ENCODE data around the gene RNF141.

The RNF141 gene

GRCh38 chr11:10524471-10524870 is 16.5 kb downstream of the RNF141 start:
- no peak for DNase-seq (ENCODE audit: low read depth in 2 of 2, low spot score in 1 of 2)

- DNase-seq (ENCODE audit: low read depth in 2 of 2, low spot score in 1 of 2), result no peak
Measured at GRCh38 chr11:10522921-10523320, 18.1 kb downstream of the RNF141 start.

- DNase-seq (ENCODE audit: low read depth in 2 of 2, low spot score in 1 of 2), result no peak
Measured at GRCh38 chr11:10522276-10522675, 18.7 kb downstream of the RNF141 start.

DNA sequence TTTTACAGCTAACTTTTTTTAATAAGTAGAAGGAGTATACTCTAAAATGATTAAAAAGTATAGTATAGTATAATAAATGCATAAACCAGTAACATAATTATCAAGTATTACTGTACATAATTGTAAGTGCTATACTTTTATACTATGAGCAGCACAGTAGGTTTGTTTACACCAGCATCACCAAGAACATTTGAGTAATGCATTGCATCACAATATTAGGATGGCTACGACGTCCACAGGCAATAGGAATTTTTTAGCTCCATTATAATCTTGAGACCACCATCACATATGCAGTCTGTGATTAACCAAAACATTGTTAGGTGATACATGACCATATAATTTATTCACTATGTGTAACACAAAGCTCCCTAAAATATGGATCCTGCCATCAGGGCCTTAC is 20.4 kb downstream of the RNF141 start:
- DNase-seq (ENCODE audit: low read depth in 2 of 2, low spot score in 1 of 2), result no peak

DNA sequence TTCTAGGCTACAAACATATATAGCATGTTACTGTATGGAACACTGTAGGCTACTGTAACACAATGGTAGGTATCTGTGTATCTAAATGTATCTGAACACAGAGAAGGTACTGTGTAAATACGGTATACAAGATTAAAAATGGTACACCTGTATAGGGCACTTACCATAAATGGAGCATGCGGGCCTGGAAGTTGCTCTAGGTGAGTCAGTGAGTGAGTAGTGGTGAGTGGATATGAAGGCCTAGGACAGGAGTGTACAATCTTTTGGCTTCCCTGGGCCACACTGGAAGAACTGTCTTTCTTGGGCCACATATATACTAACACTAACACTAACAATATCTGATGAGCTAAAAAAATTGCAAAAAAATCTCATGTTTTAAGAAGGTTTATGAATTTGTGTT is 21.4 kb downstream of the RNF141 start:
- no peak for DNase-seq (ENCODE audit: low read depth in 2 of 2, low spot score in 1 of 2)

DNA sequence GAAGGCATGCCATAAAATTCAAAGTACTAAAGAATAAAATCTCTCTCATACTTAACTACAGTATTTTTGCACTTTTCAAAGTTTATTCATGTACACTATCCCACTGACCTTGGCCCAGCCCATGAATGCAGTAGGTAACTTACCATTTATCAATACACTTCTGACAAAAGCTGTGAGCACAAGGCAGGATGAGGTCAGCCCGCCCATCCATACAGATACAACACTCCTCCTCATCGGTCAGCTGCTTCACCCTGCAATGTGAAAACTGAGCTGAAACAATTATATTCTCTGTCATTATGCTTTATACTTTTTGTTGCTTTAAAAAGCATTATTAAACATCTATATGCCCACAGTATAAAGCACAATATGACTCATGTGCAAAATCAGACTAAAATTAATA is 22.1 kb downstream of the RNF141 start:
- no peak for DNase-seq (ENCODE audit: low read depth in 2 of 2, low spot score in 1 of 2)

GRCh38 chr11:10518123-10518522 is 22.9 kb downstream of the RNF141 start:
- no peak for DNase-seq (ENCODE audit: low read depth in 2 of 2, low spot score in 1 of 2)

DNA sequence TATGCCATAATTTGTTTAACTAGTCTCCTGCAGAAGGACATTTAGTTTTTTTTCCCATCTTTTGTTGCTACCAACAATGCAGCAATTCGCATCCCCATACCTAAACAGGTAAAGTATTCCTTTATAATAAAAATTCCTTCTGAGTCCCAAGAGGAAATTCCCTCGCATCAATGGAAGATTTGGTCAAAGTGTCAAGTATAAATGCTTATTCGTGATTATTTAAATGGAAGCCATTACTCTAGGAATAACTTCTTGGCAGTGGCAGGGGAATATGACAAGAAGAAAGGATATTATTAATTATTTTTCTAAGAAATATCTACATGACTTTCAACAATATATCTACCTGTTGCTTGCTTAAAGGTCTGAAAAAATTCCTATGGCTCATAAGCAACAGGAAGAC is 25.6 kb downstream of the RNF141 start:
- no peak for DNase-seq (ENCODE audit: low read depth in 2 of 2, low spot score in 1 of 2)

DNA sequence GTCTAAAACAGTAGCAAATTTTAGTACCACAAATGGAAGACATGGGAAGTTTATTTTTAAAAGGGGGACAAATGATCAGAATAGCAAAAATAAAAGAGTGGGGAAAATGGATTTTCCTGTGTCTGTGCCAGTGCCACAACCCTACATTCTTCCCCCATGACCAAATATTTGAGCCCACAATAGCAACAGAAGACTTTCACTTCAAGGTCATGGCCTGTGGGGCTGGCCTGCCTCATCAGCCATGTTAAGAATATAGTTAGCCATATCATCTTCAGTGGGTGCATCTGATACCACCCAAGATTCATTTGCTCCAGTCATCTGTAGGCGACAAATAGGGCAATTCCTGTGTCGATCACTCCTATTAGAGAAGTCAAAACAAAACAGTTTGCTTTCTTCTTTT is 26.3 kb downstream of the RNF141 start:
- DNase-seq (ENCODE audit: low read depth in 2 of 2, low spot score in 1 of 2), result no peak

GRCh38 chr11:10514202-10514601 is 26.8 kb downstream of the RNF141 start:
- DNase-seq (ENCODE audit: low read depth in 2 of 2, low spot score in 1 of 2), result no peak

DNA sequence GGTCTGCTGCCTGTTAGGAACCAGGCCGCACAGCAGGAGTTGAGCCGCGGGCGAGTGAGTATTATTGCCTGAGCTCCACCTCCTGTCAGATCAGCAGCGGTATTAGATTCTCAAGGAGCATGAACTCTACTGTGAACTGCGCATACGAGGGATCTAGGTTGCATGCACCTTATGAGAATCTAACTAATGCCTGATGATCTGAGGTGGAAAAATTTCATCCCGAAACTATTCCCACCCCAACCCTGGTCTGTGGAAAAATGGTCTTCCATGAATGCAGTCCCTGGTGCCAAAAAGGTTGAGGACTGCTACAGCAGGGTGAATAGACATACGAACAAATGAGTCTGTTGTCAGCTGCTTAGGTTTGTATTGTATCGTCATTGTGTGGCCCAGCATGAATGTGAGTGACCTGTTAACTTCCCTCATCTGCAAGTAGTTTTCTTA is 29.8 kb downstream of the RNF141 start:
- DNase-seq (ENCODE audit: low read depth in 2 of 2, low spot score in 1 of 2), result no peak

- no peak for DNase-seq (ENCODE audit: low read depth in 2 of 2, low spot score in 1 of 2)
Measured at GRCh38 chr11:10506008-10506370, 35.0 kb downstream of the RNF141 start.

DNA sequence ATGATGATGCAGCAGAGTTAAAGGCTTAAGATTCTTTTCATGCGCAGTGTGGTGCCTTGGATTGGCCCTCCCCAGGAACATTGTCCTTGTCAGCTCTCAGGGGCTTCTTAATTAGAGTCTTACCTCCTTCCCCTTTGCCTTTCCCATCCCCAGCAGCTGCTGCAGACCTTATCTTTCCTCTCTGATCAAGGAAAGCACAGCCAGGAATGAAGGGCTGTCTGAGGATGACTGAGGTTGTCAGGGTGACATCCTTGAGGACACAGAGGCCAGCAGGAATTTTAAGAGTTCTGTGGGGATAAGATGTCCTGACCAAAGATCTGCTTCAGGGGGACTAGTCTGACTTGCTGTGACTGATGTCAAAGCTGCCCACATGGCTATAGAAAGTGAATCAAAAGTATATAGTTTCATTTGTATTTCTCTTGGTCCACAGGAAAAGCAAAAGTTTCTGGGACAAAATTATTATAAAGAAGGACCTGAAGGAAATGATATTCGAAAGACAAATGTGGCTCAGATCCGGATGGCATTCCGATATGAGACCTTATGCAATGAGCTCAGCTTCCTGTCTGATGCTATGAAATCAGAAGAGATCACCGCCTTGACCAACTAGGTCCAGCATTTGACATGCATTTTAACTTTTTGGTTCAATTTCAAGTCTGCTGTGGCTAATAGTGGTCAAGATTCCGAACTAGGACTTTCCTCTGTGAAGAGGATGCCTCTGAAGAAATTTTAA is 35.5 kb downstream of the RNF141 start:
- DNase-seq (ENCODE audit: low read depth in 2 of 2, low spot score in 1 of 2), result no peak

DNA sequence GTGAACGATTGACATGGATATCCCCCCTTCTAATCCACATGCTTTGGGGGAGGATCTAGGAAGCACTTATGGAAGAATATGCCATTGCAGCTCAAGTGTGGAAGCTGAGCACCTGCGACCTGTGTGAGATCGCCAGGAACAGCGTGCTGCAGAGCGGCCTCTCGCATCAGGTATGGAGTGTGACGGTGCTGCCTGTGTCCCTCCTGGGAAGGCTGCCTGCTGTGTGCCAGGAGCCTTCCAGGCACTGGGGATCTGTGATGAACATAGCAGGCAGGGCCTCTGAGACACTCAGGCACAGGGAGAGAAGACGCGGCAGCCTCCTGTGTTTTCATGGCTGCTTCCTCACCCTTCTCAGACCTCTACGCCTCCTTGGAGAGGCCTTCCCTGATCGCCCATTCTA is 36.5 kb downstream of the RNF141 start:
- no peak for DNase-seq (ENCODE audit: low read depth in 2 of 2, low spot score in 1 of 2)

DNA sequence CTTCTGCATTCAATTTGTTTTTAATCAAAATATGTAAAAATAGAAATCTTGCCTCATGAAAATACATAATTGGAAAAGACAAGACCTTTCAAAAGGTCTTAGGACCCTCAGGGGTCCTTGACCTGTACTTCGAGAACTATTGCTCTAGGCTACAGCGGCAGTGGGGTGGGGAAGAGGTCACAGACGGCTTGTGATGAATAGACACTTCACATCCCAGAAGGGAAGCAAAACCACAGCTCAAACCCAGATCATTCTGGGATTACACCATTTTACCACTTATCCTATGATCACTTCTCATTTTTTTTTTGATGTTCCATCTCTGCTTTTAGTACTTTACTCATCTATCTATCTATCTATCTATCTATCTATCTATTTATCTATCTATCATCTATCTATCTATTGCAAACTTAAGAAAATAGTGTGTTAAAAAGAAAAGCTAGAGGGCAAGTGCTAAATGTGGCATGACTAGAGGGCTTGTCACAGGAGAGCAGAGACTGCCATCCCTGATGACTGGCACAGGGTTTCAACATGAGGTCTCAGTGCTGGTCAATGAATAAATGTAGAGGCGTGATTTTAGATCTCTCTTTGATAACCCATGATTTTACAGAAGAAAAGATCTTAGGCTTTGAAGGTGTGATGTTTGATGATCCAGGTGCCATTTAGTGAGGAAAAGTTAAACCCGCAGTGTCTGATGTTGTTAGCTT is 37.1 kb downstream of the RNF141 start:
- no peak for DNase-seq (ENCODE audit: low read depth in 2 of 2, low spot score in 1 of 2)

- DNase-seq (ENCODE audit: low read depth in 2 of 2, low spot score in 1 of 2), result no peak
Measured at GRCh38 chr11:10503221-10503620, 37.8 kb downstream of the RNF141 start.

GRCh38 chr11:10502770-10503169 is 38.2 kb downstream of the RNF141 start:
- no peak for DNase-seq (ENCODE audit: low read depth in 2 of 2, low spot score in 1 of 2)

DNA sequence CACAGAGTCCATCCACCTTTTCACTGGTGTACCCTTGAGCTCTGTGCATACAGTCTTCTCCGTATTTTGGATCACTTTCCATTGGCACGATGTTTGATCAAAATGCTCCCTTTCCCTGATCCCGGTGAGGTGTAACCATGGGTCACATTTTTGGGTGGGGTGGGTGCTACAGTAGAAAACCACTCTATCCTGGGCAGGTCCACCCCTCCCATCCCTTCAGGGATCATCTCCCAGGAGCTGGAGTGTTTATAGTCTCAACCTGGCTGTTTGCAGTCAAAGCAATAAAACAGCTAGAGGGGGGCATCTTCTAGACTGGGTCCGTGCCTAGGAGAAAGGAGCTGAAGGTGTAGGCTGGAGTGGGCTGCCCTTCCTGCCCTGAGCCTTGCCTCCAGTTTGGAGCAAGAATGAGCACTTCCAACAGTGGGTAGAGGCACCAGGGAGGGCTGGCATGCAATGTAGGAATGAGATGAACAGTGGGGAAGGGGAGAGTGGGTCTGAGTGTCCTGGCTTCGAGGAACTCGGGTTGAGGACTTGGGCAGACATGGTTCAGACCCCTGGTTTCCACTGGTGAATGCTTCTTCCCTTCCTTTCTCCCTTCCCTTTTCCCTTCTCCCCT is 38.8 kb downstream of the RNF141 start:
- DNase-seq (ENCODE audit: low read depth in 2 of 2, low spot score in 1 of 2), result no peak

- no peak for DNase-seq (ENCODE audit: low read depth in 2 of 2, low spot score in 1 of 2)
Measured at GRCh38 chr11:10500757-10501684, 40.0 kb downstream of the RNF141 start.

DNA sequence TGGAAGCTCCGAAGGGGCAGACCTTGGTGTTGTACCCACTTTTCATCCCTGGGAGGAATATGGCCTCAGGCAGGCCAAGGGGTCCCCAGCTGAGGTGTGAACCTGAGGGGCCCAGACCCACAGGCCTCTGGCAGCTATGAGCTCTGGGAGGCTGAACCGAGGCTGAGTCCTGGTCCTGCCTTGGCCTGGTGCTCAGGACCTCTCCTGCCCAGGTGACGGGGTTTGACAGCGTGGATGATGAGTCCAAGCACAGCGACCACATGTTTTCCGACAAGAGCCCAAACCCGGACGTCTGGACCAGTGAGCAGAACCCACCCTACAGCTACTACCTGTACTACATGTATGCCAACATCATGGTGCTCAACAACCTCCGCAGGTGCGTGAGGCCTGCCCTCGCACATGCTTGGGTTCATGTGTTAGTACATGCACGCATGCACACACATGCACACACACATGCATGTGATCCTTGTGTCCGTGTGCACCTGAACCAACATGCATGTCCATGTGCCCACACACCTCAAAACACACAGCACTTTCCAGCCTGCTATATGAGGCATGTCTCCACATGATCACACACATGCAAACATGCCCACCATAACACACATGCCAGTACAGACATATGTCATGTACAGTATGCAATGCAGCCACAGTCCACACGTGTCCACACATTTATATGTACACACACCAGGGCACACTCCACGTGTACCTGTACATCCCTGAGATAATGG is 40.9 kb downstream of the RNF141 start:
- DNase-seq (ENCODE audit: low read depth in 2 of 2, low spot score in 1 of 2), result no peak

GRCh38 chr11:10499452-10499851 is 41.5 kb downstream of the RNF141 start:
- no peak for DNase-seq (ENCODE audit: low read depth in 2 of 2, low spot score in 1 of 2)
